Adipocyte (in vitro differentiated cells): Measurements from ENCODE around the gene OMD.
"Not testable (repeated sequence)": the region's sequence is repeated elsewhere in the genome, so short reads cannot be mapped to it uniquely, and the experiment has no call there.

Source experiments
- DNase-seq: peaks from one replicate; pipeline ENCODE4 v3.0.0-alpha.2; 2015; ENCODE audit warnings: low read depth
- H3K27me3 ChIP-seq: replicated peaks from 2 replicates; pipeline ENCODE4 v1.7.0; 2013; ENCODE audit warnings: mild to moderate bottlenecking, low read length, moderate library complexity; ENCODE audit not compliant: control insufficient read depth, insufficient read depth
- H3K36me3 ChIP-seq: 2 replicates; pipeline ENCODE4 v1.7.0; 2013; ENCODE audit warnings: low read length, mild to moderate bottlenecking, moderate library complexity; ENCODE audit not compliant: control insufficient read depth, insufficient read depth, severe bottlenecking
- H3K4me1 ChIP-seq: 2 replicates; pipeline ENCODE4 v1.7.0; 2013; ENCODE audit warnings: mild to moderate bottlenecking, low read length, moderate library complexity; ENCODE audit not compliant: control insufficient read depth, insufficient read depth
- H3K4me3 ChIP-seq: 2 replicates; pipeline ENCODE4 v1.7.0; 2013; ENCODE audit warnings: mild to moderate bottlenecking, low read length, moderate library complexity
- H3K9ac ChIP-seq: 2 replicates; pipeline ENCODE4 v1.7.0; 2013; ENCODE audit warnings: mild to moderate bottlenecking, low read length, moderate library complexity
- H3K9me3 ChIP-seq: 2 replicates; pipeline ENCODE4 v1.7.0; 2013; ENCODE audit warnings: mild to moderate bottlenecking, low read length, moderate library complexity; ENCODE audit not compliant: control insufficient read depth

The OMD gene

GRCh38 chr9:92414566-92414965 is 9.7 kb downstream of the OMD start:
- DNase-seq: no peak
- H3K36me3 ChIP-seq: no peaks in the 10 kb centered on the region
- H3K4me3 ChIP-seq: no peak overlapping the region
- peaks cover 8% of the 10 kb centered on the region for H3K4me1 ChIP-seq
- H3K9me3 ChIP-seq: no peaks in the 10 kb centered on the region
- H3K9ac ChIP-seq: no peak overlapping the region
- no peaks in the 10 kb centered on the region for H3K27me3 ChIP-seq

- not testable (repeated sequence) for DNase-seq, H3K4me3 ChIP-seq, H3K9ac ChIP-seq, H3K36me3 ChIP-seq, H3K27me3 ChIP-seq, H3K9me3 ChIP-seq
- peaks cover 13% of the 10 kb centered on the region for H3K4me1 ChIP-seq
Observed at GRCh38 chr9:92411157-92411556, 13.1 kb downstream of the OMD start.

- no peak for DNase-seq
- Histone ChIP-seq H3K36me3 (no peaks in the 10 kb centered on the region), H3K4me1 (peaks cover 31% of the 10 kb centered on the region), H3K9ac (no peak overlapping the region), H3K27me3 (no peaks in the 10 kb centered on the region), H3K9me3 (no peaks in the 10 kb centered on the region), H3K4me3 (no peak overlapping the region)
Observed at GRCh38 chr9:92408747-92409478, 15.4 kb downstream of the OMD start.

- Histone ChIP-seq H3K9me3 (no peaks in the 10 kb centered on the region), H3K27me3 (no peaks in the 10 kb centered on the region), H3K4me1 (peaks cover 39% of the 10 kb centered on the region), H3K36me3 (no peaks in the 10 kb centered on the region), H3K9ac (no peak overlapping the region), H3K4me3 (no peak overlapping the region)
- DNase-seq: no peak
Observed at GRCh38 chr9:92407818-92408217, 16.5 kb downstream of the OMD start.

GRCh38 chr9:92406477-92406876 is 17.8 kb downstream of the OMD start:
- H3K27me3 ChIP-seq: no peaks in the 10 kb centered on the region
- peak overlapping the region; percentile 40 for H3K4me3 ChIP-seq
- peak; percentile 24 for DNase-seq
- H3K4me1 ChIP-seq: peaks cover 39% of the 10 kb centered on the region
- no peaks in the 10 kb centered on the region for H3K9me3 ChIP-seq
- H3K36me3 ChIP-seq: no peaks in the 10 kb centered on the region
- H3K9ac ChIP-seq: no peak overlapping the region

- Histone ChIP-seq H3K36me3 (no peaks in the 10 kb centered on the region), H3K4me3 (no peak overlapping the region), H3K4me1 (peaks cover 38% of the 10 kb centered on the region), H3K9me3 (no peaks in the 10 kb centered on the region), H3K9ac (no peak overlapping the region), H3K27me3 (no peaks in the 10 kb centered on the region)
- DNase-seq: no peak
Observed at GRCh38 chr9:92405818-92406217, 18.5 kb downstream of the OMD start.

GRCh38 chr9:92404042-92404836 is 20.0 kb downstream of the OMD start, which contains the start of gene OGN:
OGN (minus strand) TSS chr9:92404578; CDS start chr9:92403407, 1,171 bp downstream.
- Histone ChIP-seq H3K4me3 (peak within 1 kb of the TSS; percentile 69), H3K36me3 (no peaks in the 10 kb centered on the region), H3K9ac (peak within 1 kb of the TSS; percentile 68), H3K4me1 (peaks cover 31% of the 10 kb centered on the region), H3K9me3 (no peaks in the 10 kb centered on the region), H3K27me3 (no peaks in the 10 kb centered on the region)
- peak; percentile 79 for DNase-seq

GRCh38 chr9:92402826-92403745 is 21.2 kb downstream of the OMD start:
- H3K4me3 ChIP-seq: no peak overlapping the region
- no peak for DNase-seq

GRCh38 chr9:92402360-92402759 is 21.9 kb downstream of the OMD start:
- Histone ChIP-seq H3K9me3 (no peaks in the 10 kb centered on the region), H3K36me3 (no peaks in the 10 kb centered on the region), H3K27me3 (no peaks in the 10 kb centered on the region), H3K4me3 (no peak overlapping the region), H3K4me1 (peaks cover 31% of the 10 kb centered on the region), H3K9ac (no peak overlapping the region)
- DNase-seq: no peak

More at GRCh38 chr9:92402826-92403745, 21.2 kb downstream of the OMD start:
- Histone ChIP-seq H3K9ac (peak overlapping the region; percentile 68), H3K27me3 (no peaks in the 10 kb centered on the region), H3K9me3 (no peaks in the 10 kb centered on the region), H3K36me3 (no peaks in the 10 kb centered on the region), H3K4me1 (peaks cover 31% of the 10 kb centered on the region)

- H3K36me3 ChIP-seq: no peaks in the 10 kb centered on the region
- H3K4me3 ChIP-seq: no peak overlapping the region
- H3K4me1 ChIP-seq: no peaks in the 10 kb centered on the region
- no peak for DNase-seq
- H3K9ac ChIP-seq: no peak overlapping the region
- H3K9me3 ChIP-seq: no peaks in the 10 kb centered on the region
- H3K27me3 ChIP-seq: no peaks in the 10 kb centered on the region
Observed at GRCh38 chr9:92397853-92398252, 26.4 kb downstream of the OMD start.

GRCh38 chr9:92395617-92396016 is 28.7 kb downstream of the OMD start:
- no peak overlapping the region for H3K9ac ChIP-seq
- no peaks in the 10 kb centered on the region for H3K36me3 ChIP-seq
- H3K9me3 ChIP-seq: no peaks in the 10 kb centered on the region
- H3K27me3 ChIP-seq: no peaks in the 10 kb centered on the region
- H3K4me1 ChIP-seq: no peaks in the 10 kb centered on the region
- DNase-seq: no peak
- H3K4me3 ChIP-seq: no peak overlapping the region
